Transverse colon (tissue), 4 donors: Measurements from ENCODE around the gene FOXP4. TPM values are rescaled to one million over a fixed set of nuclear protein-coding genes. Genes with fewer than 3 reads are reported as not detected.

ENCODE experiments used
- DNase-seq: peaks from one replicate; pipeline ENCODE4 v3.0.0-alpha.2; 2019
- H3K27ac ChIP-seq, 4 donors: fragments of 200-600 bp; sonication (generic); 2 replicates each; pipeline ENCODE4 v1.5.1; 2016 to 2018; ENCODE audit warnings: inconsistent platforms in 4 of 4
- H3K27me3 ChIP-seq: fragments of 200-600 bp; sonication (generic); 2 replicates; pipeline ENCODE4 v1.5.1; 2017; ENCODE audit warnings: inconsistent platforms
- H3K36me3 ChIP-seq, 4 donors: fragments of 200-600 bp; sonication (generic); 2 replicates each; pipeline ENCODE4 v1.5.1; 2017 to 2019; ENCODE audit warnings: inconsistent platforms in 4 of 4
- H3K4me1 ChIP-seq, 4 donors: fragments of 200-600 bp; sonication (generic); 2 replicates each; pipeline ENCODE4 v1.5.1; 2017 to 2020; ENCODE audit warnings: inconsistent platforms in 4 of 4
- H3K4me3 ChIP-seq, 4 donors: fragments of 200-600 bp; sonication (generic); 1 replicate in 1 of 4; 2 replicates in 3 of 4; pipeline versions ENCODE4 v1.5.1 to v1.6.1; 2017 to 2019; ENCODE audit warnings: inconsistent platforms in 4 of 4
- H3K9me3 ChIP-seq, 2 donors: fragments of 200-600 bp; sonication (generic); 2 replicates each; pipeline ENCODE4 v1.5.1; 2017 to 2019; ENCODE audit warnings: inconsistent platforms in 2 of 2
- EP300 ChIP-seq: sonication (generic); formaldehyde crosslinking; IDR thresholded peaks from one replicate; pipeline ENCODE4 v1.6.1; 2017; ENCODE audit warnings: antibody characterized with exemption, low read depth
- POLR2A ChIP-seq: fragments of 450-650 bp; IDR thresholded peaks from one replicate; pipeline ENCODE4 v1.6.1; 2016; ENCODE audit warnings: antibody characterized with exemption, mild to moderate bottlenecking, moderate library complexity
- POLR2AphosphoS5 ChIP-seq, 3 donors: sonication (generic); formaldehyde crosslinking; IDR thresholded peaks; one replicate each; pipeline ENCODE4 v1.6.1; 2016; ENCODE audit warnings: antibody characterized with exemption in 3 of 3
- WGBS, 2 donors: methylation state at CpG; one replicate each; pipeline ENCODE4 v1.1.5; 2018; ENCODE audit warnings: low coverage in 1 of 2; 5-methylcytosine and 5-hydroxymethylcytosine counted together
- in situ Hi-C, 4 donors: fragments of 200-750 bp; cut with MboI; loops; one replicate each; pipeline versions ENCODE4 v1.15.0 to v1.15.1; 2017; ENCODE audit warnings: low sequenced_read_pairs in 3 of 4, low pct_ligation_motif_present in 1 of 4, low pct_unique_long_range_greater_than_20kb in 1 of 4
- intact Hi-C: fragments of 100-400 bp; cut with DNase I; formaldehyde crosslinking; loops from one replicate; pipeline ENCODE4 v1.15.1; 2023; ENCODE audit warnings: low total_unique reads
- total RNA-seq, 4 donors: library from RNA; depleted of rRNA; stranded (reverse); fragments of >200 nt; gene quantifications; one replicate each; pipeline ENCODE4 v1.1.0, GENCODE V29; 2016
- TF ChIP-seq, protein P1 (sequence below), 5 experiments: fragments of 200-600 bp in 3 of 5; fragments of 450-650 bp in 2 of 5; sonication (generic) in 3 of 5; IDR thresholded peaks; 1 replicate in 2 of 5; 2 replicates in 3 of 5; pipeline ENCODE4 v1.5.1; 2016 to 2017; ENCODE audit warnings: antibody characterized with exemption in 5 of 5, inconsistent platforms in 3 of 5, mild to moderate bottlenecking in 2 of 5, moderate library complexity in 1 of 5

Gene FOXP4
- total RNA-seq, 4 donors from 2014 or later = 13.8 to 45.6 (median 17.2) TPM

DNA sequence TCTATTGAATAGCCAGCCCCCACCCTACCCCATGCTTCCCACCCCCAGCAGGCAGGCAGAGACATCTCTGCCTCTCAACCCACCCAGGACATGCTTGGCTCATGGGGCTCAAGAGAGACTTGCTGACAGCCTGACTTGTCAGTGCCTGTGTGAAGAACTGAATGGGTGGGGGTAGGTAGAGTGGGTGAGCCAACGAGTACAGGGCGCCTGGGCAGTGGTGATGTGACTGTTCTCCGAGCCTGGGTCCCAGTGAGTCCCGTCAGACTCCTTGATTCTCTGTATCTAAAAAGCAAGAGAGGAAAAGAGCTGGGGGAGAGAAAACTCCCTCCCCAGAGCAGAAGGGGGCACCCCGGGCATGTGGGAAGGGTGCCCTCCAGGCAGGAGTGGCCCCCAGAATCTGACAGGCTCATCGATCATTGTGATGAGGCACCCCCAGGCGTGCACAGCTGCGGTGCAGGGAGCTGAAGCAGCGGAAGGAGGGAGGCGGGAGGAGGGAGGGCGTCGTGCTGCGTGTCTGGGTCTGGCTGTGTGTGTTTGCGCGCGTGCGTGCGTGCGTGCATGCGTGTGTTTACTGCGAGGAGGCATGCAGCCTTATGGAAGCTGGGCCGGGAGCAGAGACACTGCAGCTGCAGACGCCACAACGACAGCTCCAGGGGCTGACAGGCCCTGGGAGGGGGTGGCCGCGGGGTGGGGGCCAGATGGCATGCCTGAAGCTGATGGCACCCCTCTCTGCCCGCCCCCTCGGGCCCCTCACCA is 40.2 kb downstream of the FOXP4 start:
- Histone ChIP-seq H3K36me3 (no peaks in the 10 kb centered on the region), H3K27ac (no peak overlapping the region), H3K4me3 (no peak overlapping the region), H3K4me1 (peaks cover 0 to 12% (median 4%) of the 10 kb centered on the region in 4 donors), H3K9me3 (no peaks in the 10 kb centered on the region), H3K27me3 (no peaks in the 10 kb centered on the region)
- no peak for DNase-seq
- intact Hi-C loops = no loop called here
- in situ Hi-C loops = loop anchor here in 1 of 4 donors (25.0 kb wide), 1 partner anchor 174 kb away; no protein-coding TSS in a partner anchor
- TF ChIP-seq POLR2A = no peak
- TF ChIP-seq, protein P1, sequence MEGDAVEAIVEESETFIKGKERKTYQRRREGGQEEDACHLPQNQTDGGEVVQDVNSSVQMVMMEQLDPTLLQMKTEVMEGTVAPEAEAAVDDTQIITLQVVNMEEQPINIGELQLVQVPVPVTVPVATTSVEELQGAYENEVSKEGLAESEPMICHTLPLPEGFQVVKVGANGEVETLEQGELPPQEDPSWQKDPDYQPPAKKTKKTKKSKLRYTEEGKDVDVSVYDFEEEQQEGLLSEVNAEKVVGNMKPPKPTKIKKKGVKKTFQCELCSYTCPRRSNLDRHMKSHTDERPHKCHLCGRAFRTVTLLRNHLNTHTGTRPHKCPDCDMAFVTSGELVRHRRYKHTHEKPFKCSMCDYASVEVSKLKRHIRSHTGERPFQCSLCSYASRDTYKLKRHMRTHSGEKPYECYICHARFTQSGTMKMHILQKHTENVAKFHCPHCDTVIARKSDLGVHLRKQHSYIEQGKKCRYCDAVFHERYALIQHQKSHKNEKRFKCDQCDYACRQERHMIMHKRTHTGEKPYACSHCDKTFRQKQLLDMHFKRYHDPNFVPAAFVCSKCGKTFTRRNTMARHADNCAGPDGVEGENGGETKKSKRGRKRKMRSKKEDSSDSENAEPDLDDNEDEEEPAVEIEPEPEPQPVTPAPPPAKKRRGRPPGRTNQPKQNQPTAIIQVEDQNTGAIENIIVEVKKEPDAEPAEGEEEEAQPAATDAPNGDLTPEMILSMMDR (IDR thresholded peaks at IDR 0.05) = no peak
- no peak for TF ChIP-seq EP300
- no peak for TF ChIP-seq POLR2AphosphoS5 (IDR thresholded peaks at IDR 0.05)
- 84 to 95% methylated on average over 13 to 26 of the region's 28 CpGs for WGBS, 2 donors

DNA sequence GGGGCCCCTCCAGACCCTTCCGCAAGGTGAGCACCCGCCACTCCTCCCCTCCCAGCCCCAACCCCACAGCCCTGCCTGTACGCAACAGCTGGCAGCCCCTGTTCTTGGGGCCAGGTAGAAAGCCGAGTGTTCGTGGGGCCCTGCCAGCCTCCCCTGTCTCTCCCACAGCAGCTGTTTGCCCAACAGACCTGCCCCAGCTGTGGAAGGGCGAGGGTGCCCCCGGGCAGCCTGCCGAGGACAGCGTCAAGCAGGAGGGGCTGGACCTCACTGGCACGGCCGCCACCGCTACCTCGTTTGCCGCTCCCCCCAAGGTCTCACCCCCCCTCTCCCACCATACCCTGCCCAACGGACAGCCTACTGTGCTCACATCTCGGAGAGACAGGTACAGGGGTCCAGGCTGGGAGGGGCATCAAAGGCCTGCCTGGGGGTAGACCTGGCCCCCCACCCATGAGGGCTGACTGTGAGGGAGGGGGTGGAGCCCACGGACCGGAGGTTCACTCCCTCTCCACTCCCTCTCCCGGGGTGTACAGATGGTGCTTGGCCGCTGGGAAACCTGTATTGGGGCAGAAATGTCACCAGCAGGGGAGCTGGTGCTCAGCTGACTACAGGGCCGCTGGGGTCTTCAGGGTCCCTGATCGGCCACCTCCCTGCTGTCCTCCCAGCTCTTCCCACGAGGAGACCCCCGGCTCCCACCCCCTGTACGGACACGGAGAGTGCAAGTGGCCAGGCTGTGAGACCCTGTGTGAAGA is 41.1 kb downstream of the FOXP4 start:
- no peak for DNase-seq
- Histone ChIP-seq H3K9me3 (no peaks in the 10 kb centered on the region), H3K36me3 (no peaks in the 10 kb centered on the region), H3K4me3 (no peak overlapping the region), H3K27me3 (no peaks in the 10 kb centered on the region), H3K27ac (no peak overlapping the region), H3K4me1 (peaks cover 0 to 5% (median 2%) of the 10 kb centered on the region in 4 donors)
- WGBS, 2 donors = 83% methylated on average over 26 of the region's 26 CpGs; no CpG with 5 or more reads in 1 of the 2 donors
- in situ Hi-C loops (loop anchor here in 1 of 4 donors (25.0 kb wide), 1 partner anchor 175 kb away; no protein-coding TSS in a partner anchor), intact Hi-C loops (no loop called here)
- TF ChIP-seq POLR2A (no peak), EP300 (no peak), POLR2AphosphoS5 (IDR thresholded peaks at IDR 0.05) (no peak)
- TF ChIP-seq, protein P1 (IDR thresholded peaks at IDR 0.05) = no peak

DNA sequence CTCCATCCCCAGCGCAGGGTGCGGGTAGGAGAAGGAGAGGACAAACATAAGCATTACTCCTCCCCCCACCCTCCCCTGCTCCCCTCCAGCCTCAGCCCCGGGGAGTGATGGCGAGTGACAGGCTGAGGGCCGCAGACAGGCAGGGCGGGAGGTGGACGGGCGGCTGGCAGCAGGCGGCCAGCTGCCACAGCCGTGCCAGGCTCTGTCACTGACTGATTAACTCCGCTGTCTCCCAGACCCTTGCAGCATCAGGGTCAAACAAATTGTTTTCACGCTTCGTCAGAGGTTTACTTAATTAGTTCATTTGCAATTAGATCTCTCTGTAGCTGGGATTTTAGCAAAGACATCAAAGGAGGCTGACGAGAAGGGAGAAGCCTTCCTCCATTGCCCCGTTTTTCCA is 41.9 kb downstream of the FOXP4 start:
- intact Hi-C loops (no loop called here), in situ Hi-C loops (loop anchor here in 1 of 4 donors (25.0 kb wide), 1 partner anchor 176 kb away; no protein-coding TSS in a partner anchor)
- Histone ChIP-seq H3K4me1 (peaks cover 0 to 5% (median 2%) of the 10 kb centered on the region in 4 donors), H3K4me3 (no peak overlapping the region), H3K9me3 (no peaks in the 10 kb centered on the region), H3K27ac (no peak overlapping the region), H3K36me3 (no peaks in the 10 kb centered on the region), H3K27me3 (no peaks in the 10 kb centered on the region)
- 89 to 97% methylated on average over 10 to 15 of the region's 15 CpGs for WGBS, 2 donors
- TF ChIP-seq EP300 = no peak
- TF ChIP-seq, protein P1 (IDR thresholded peaks at IDR 0.05) = no peak
- TF ChIP-seq POLR2AphosphoS5 (IDR thresholded peaks at IDR 0.05) = no peak
- no peak for TF ChIP-seq POLR2A
- DNase-seq = no peak

DNA sequence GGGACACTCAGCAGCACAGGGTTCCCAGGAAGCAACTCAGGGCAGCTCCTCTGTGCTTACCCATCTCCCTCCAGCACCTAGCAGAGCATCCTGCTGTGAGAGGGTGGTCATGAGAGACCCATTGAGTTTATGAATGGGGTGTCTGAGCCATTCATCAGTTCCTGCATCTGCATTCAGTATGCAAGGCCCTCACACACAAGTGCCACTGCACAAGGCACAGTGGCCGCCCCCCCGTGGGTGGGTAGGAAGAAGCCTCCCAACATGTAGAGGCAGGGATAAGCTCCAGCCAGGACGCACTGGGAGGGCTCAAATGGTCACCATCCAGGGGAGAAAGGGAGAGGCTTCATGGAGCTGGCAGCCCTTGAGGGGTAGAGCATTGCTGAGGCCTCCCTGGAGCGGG is 43.0 kb downstream of the FOXP4 start:
- Histone ChIP-seq H3K27me3 (no peaks in the 10 kb centered on the region), H3K36me3 (no peaks in the 10 kb centered on the region), H3K27ac (no peak overlapping the region), H3K4me1 (peaks cover 0 to 5% (median 2%) of the 10 kb centered on the region in 4 donors), H3K4me3 (no peak overlapping the region), H3K9me3 (no peaks in the 10 kb centered on the region)
- WGBS, 2 donors = 80 to 86% methylated on average over 1 to 4 of the region's 4 CpGs
- intact Hi-C loops = no loop called here
- no peak for TF ChIP-seq EP300
- TF ChIP-seq, protein P1 (IDR thresholded peaks at IDR 0.05) = no peak
- in situ Hi-C loops = loop anchor here in 1 of 4 donors (25.0 kb wide), 1 partner anchor 177 kb away; no protein-coding TSS in a partner anchor
- no peak for DNase-seq
